ENCODE results near the gene OR52B2. TPM values are rescaled to one million over a fixed set of nuclear protein-coding genes. Genes with fewer than 3 reads are reported as not detected.
"Not testable (repeated sequence)": the region's sequence is repeated elsewhere in the genome, so short reads cannot be mapped to it uniquely, and the experiment has no call there.

OR52B2 gene
- total RNA-seq, 1 experiment from 2014 or later = not detected

DNA sequence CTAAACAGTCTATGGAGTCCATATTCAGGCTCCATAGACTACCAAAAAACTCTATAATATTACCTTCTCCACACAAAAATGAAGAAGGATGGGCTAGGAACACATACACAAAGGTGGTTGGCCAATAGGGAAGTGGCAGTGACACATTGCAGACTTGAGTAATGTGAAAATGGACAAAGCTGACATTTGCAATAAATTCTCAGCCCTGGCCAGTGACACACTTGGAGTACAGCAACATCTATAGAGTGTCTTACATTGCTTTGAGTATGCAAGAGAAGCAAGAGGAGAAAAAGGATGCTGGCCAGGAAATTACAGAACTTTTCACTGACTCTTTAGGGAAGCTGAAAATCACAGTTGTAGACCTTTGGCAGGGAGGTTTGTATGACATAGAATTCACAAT, 21.6 kb upstream of the OR52B2 start:
- in situ Hi-C loops (cut with HindIII; ENCODE audit: low pct_unique_long_range_greater_than_20kb, low sequenced_read_pairs) = no loop called here
- DNase-seq (ENCODE audit: low read depth) = no peak

DNA sequence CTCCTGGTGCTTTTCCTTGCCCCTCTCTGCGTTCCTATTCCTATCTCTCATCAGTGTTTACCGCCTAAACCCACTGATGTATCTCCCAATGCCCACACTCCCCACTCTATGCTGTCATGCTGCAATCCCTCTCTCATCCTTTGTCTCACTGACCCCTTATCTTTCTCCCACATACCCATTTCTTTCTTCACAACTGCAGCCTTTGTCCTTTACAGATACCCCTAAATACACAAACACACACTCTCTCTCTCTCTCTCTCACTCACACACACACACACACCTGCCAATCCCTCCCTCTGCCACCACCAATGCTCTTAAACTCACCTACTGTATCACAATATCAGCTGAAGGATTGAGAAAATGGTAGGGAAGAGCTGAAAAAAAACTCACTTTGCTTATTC, 5.3 kb upstream of the OR52B2 start:
- no peak for DNase-seq (ENCODE audit: low read depth)
- in situ Hi-C loops (cut with HindIII; ENCODE audit: low pct_unique_long_range_greater_than_20kb, low sequenced_read_pairs) = no loop called here

GRCh38 chr11:6156628-6157359, 13.3 kb downstream of the OR52B2 start:
- no peak for DNase-seq (ENCODE audit: low read depth)
- in situ Hi-C loops (cut with HindIII; ENCODE audit: low pct_unique_long_range_greater_than_20kb, low sequenced_read_pairs) = no loop called here

DNA sequence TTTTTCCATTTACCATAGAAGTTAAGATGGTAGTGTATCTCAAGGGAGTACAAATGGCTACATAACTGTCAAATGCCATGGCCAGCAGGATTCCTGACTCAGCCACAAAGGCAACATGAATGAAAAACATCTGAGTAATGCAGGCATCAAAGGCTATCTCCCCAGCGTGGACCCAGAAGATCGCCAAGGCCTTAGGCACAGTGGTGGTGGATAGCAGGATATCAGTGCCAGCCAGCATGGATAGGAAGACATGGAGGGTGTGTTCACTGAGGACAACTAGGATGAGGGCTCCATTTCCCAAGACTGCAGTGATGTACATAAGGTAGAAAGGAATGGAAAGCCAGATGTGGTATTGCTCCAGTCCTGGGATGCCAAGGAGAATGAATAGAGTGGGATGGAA, 18.0 kb downstream of the OR52B2 start:
- in situ Hi-C loops (cut with HindIII; ENCODE audit: low pct_unique_long_range_greater_than_20kb, low sequenced_read_pairs) = no loop called here
- no peak for DNase-seq (ENCODE audit: low read depth)

DNA sequence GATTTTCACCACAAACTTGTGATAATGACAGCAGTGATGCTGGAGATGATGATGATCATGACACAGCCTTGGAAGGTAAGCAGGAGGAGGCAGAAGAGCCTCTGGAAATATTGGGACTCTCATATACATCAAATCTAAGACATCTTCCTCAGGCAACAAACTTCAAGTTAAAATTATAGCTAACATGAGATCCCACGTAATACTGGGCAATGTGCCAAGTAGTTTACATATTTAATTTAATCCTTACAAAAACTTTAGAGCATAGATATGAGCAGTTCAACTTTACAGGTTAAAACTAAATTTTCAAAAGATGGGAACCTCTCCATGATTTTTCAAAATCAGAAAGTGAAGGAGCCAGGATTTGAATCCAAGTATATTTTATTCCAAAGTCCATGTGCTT, 19.0 kb downstream of the OR52B2 start:
- in situ Hi-C loops (cut with HindIII; ENCODE audit: low pct_unique_long_range_greater_than_20kb, low sequenced_read_pairs) = no loop called here
- no peak for DNase-seq (ENCODE audit: low read depth)

DNA sequence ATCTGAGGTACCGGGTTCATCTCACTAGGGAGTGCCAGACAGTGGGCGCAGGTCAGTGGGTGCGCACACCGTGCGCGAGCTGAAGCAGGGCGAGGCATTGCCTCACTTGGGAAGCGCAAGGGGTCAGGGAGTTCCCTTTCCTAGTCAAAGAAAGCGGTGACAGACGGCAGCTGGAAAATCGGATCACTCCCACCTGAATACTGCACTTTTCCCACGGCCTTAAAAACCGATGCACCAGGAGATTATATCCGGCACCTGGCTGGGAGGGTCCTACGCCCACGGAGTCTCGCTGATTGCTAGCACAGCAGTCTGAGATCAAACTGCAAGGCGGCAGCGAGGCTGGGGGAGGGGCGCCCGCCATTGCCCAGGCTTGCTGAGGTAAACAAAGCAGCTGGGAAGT, 26.4 kb downstream of the OR52B2 start:
- DNase-seq (ENCODE audit: low read depth); in situ Hi-C loops (cut with HindIII; ENCODE audit: low pct_unique_long_range_greater_than_20kb, low sequenced_read_pairs): not testable (repeated sequence)

DNA sequence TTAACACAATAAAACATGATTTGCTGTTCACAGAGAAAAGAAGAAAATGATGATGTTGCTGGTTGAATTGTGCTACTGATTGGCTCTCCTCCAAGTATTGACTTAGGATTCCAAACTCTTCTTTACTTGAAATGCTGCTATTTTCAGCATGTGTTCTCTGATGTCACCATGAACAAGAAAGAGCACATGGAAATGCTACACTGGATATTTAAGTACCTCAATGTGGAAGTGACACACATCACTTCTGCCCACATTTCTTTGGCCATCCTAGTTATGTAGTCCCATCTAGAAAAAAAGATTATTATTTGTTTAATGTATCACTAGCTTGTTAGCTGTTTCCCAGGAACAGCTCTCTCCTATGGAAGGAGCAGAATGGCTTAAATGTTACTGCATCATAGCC, 27.2 kb downstream of the OR52B2 start:
- DNase-seq (ENCODE audit: low read depth) = no peak
- in situ Hi-C loops (cut with HindIII; ENCODE audit: low pct_unique_long_range_greater_than_20kb, low sequenced_read_pairs) = no loop called here

DNA sequence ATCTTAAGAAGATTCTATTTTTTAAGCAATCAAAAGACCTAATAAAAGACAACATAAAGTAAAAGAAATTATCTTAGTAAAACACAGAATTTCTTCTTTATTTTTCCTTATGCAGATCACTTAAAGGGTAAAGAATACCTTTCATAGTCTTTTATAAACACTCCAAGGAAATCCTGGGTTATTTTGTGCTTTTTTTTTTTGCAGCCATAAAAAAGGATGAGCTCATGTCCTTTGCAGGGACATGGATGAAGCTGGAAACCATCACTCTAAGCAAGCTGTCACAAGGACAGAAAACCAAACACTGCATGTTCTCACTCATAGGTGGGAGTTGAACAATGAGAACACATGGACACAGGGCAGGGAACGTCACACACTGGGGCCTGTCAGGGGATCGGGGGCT, 34.2 kb downstream of the OR52B2 start:
- DNase-seq (ENCODE audit: low read depth); in situ Hi-C loops (cut with HindIII; ENCODE audit: low pct_unique_long_range_greater_than_20kb, low sequenced_read_pairs): not testable (repeated sequence)

GRCh38 chr11:6132431-6132830, 37.7 kb downstream of the OR52B2 start:
- in situ Hi-C loops (cut with HindIII; ENCODE audit: low pct_unique_long_range_greater_than_20kb, low sequenced_read_pairs) = no loop called here
- DNase-seq (ENCODE audit: low read depth) = no peak

GRCh38 chr11:6129635-6130034, 40.5 kb downstream of the OR52B2 start:
- in situ Hi-C loops (cut with HindIII; ENCODE audit: low pct_unique_long_range_greater_than_20kb, low sequenced_read_pairs) = no loop called here
- DNase-seq (ENCODE audit: low read depth) = no peak

DNA sequence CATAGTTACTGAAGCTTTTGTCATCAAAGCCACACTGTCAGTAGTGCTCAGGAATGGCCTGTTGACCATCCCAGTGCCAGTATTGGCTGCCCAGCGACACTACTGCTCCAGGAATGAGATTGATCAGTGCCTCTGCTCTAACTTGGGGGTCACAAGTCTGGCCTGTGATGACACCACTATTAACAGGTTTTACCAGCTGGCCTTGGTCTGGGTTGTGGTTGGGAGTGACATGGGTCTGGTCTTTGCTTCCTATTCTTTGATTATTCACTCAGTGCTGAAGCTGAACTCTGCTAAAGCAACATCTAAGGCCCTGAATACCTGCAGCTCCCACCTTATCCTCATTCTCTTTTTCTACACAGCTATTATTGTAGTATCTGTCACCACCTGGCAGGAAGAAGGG, 41.1 kb downstream of the OR52B2 start:
- in situ Hi-C loops (cut with HindIII; ENCODE audit: low pct_unique_long_range_greater_than_20kb, low sequenced_read_pairs) = no loop called here
- no peak for DNase-seq (ENCODE audit: low read depth)

- in situ Hi-C loops (cut with HindIII; ENCODE audit: low pct_unique_long_range_greater_than_20kb, low sequenced_read_pairs) = no loop called here
- no peak for DNase-seq (ENCODE audit: low read depth)
Observed at GRCh38 chr11:6127881-6128280, 42.2 kb downstream of the OR52B2 start.

DNA sequence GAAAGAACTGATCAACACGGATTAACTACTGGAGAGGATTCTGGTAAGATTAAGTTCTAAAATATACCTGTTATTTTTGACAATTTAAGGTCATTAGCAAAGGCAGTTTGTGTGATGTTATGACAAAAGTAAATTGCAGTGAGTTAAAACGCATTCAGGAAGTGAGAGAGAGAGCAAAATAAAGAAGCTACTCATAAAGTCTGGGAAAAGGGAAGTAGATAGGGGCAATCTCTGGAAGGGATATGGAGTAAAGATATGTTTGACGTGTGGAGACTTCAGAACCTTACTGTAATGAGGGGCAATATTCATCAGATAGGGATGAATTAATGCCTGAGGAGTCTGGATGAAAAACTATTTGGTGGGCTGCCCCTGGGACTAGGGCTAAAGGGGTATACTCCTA, 45.9 kb downstream of the OR52B2 start:
- no peak for DNase-seq (ENCODE audit: low read depth)
- in situ Hi-C loops (cut with HindIII; ENCODE audit: low pct_unique_long_range_greater_than_20kb, low sequenced_read_pairs) = no loop called here

Other genes with a start within 250 kb of the OR52B2 start
- not detected in 2 replicates for gene OR56A3, start 228.1 kb downstream of the OR52B2 start, total RNA-seq (2014; rRNA removed; shearing (Covaris generic); ENCODE audit: low replicate concordance)
- gene OR56A5, start 201.8 kb downstream of the OR52B2 start, total RNA-seq (2014; rRNA removed; shearing (Covaris generic); ENCODE audit: low replicate concordance) = not detected in 2 replicates
- not detected in 2 replicates for gene OR52L1, start 183.3 kb downstream of the OR52B2 start, total RNA-seq (2014; rRNA removed; shearing (Covaris generic); ENCODE audit: low replicate concordance)
- not detected in 2 replicates for gene OR56A4, start 163.4 kb downstream of the OR52B2 start, total RNA-seq (2014; rRNA removed; shearing (Covaris generic); ENCODE audit: low replicate concordance)
- gene OR56A1, start 139.6 kb downstream of the OR52B2 start, total RNA-seq (2014; rRNA removed; shearing (Covaris generic); ENCODE audit: low replicate concordance) = not detected in 2 replicates
- gene OR56B4, start 62.6 kb downstream of the OR52B2 start, total RNA-seq (2014; rRNA removed; shearing (Covaris generic); ENCODE audit: low replicate concordance) = not detected in 2 replicates
- not detected in 2 replicates for gene OR52W1, start 28.9 kb upstream of the OR52B2 start, total RNA-seq (2014; rRNA removed; shearing (Covaris generic); ENCODE audit: low replicate concordance)
- not detected in 2 replicates for gene C11orf42, start 35.2 kb upstream of the OR52B2 start, total RNA-seq (2014; rRNA removed; shearing (Covaris generic); ENCODE audit: low replicate concordance)
- gene FHIP1B, start 64.3 kb upstream of the OR52B2 start, total RNA-seq (2014; rRNA removed; shearing (Covaris generic); ENCODE audit: low replicate concordance) = 10.9 and 14.0 TPM in 2 replicates
- gene CNGA4, start 68.8 kb upstream of the OR52B2 start, total RNA-seq (2014; rRNA removed; shearing (Covaris generic); ENCODE audit: low replicate concordance) = not detected in 2 replicates
- not detected in 2 replicates for gene CCKBR, start 89.5 kb upstream of the OR52B2 start, total RNA-seq (2014; rRNA removed; shearing (Covaris generic); ENCODE audit: low replicate concordance)
- gene CAVIN3, start 150.2 kb upstream of the OR52B2 start, total RNA-seq (2014; rRNA removed; shearing (Covaris generic); ENCODE audit: low replicate concordance) = 278 and 342 TPM in 2 replicates
- 13.0 and 14.9 TPM in 2 replicates for gene SMPD1, start 220.1 kb upstream of the OR52B2 start, total RNA-seq (2014; rRNA removed; shearing (Covaris generic); ENCODE audit: low replicate concordance)
- gene APBB1, start 248.8 kb upstream of the OR52B2 start, total RNA-seq (2014; rRNA removed; shearing (Covaris generic); ENCODE audit: low replicate concordance) = 9.2 and 19.4 TPM in 2 replicates